HEK293T (cell line): ENCODE measurements around the gene PARVB.

Source experiments
- CTCF ChIA-PET: fragments of 350-600 bp; formaldehyde crosslinking; extraction: SDS; loops from one replicate; lab custom pipeline; 2021; ENCODE audit warnings: antibody characterized with exemption, inconsistent platforms; lab: Yijun Ruan, JAX
- POLR2A ChIA-PET: fragments of 350-600 bp; formaldehyde crosslinking; extraction: SDS; loops from one replicate; lab custom pipeline; 2020; ENCODE audit warnings: antibody characterized with exemption, inconsistent platforms; lab: Yijun Ruan, JAX
- DNase-seq: peaks from one replicate; pipeline ENCODE4 v3.0.0; 2012; ENCODE audit warnings: mixed read lengths; ENCODE audit errors: extremely low spot score
- ARNT ChIP-seq: fragments of 450-650 bp; IDR thresholded peaks from 2 replicates; pipeline ENCODE4 v1.6.1; 2017; ENCODE audit warnings: mild to moderate bottlenecking
- BHLHE40 ChIP-seq: fragments of 450-650 bp; IDR thresholded peaks from 2 replicates; pipeline ENCODE4 v1.6.1; 2016; ENCODE audit warnings: mild to moderate bottlenecking, moderate library complexity, borderline replicate concordance
- CTBP1 ChIP-seq: fragments of 450-650 bp; IDR thresholded peaks from 2 replicates; pipeline ENCODE4 v1.6.1; 2016; ENCODE audit warnings: borderline replicate concordance
- ELF4 ChIP-seq: fragments of 450-650 bp; IDR thresholded peaks from 2 replicates; pipeline ENCODE4 v1.6.1; 2017; ENCODE audit warnings: antibody characterized with exemption
- FOXA1 ChIP-seq: fragments of 450-650 bp; IDR thresholded peaks from 2 replicates; pipeline ENCODE4 v1.6.1; 2016; ENCODE audit warnings: mild to moderate bottlenecking
- FOXK2 ChIP-seq: fragments of 450-650 bp; IDR thresholded peaks from 2 replicates; pipeline ENCODE4 v1.6.1; 2016; ENCODE audit warnings: mild to moderate bottlenecking
- FOXM1 ChIP-seq: fragments of 450-650 bp; IDR thresholded peaks from 2 replicates; pipeline ENCODE4 v1.6.1; 2017; ENCODE audit warnings: mild to moderate bottlenecking, borderline replicate concordance
- HDGF ChIP-seq: fragments of 450-650 bp; IDR thresholded peaks from 2 replicates; pipeline ENCODE4 v1.6.1; 2017; ENCODE audit warnings: antibody characterized with exemption, borderline replicate concordance
- L3MBTL2 ChIP-seq: fragments of 450-650 bp; conservative IDR thresholded peaks from 2 replicates; pipeline ENCODE4 v1.6.1; 2016; ENCODE audit warnings: mild to moderate bottlenecking
- LEF1 ChIP-seq: fragments of 450-650 bp; IDR thresholded peaks from 2 replicates; pipeline ENCODE4 v1.6.1; 2017; ENCODE audit warnings: mild to moderate bottlenecking, borderline replicate concordance
- NFRKB ChIP-seq: fragments of 450-650 bp; IDR thresholded peaks from 2 replicates; pipeline ENCODE4 v1.6.1; 2016; ENCODE audit warnings: mild to moderate bottlenecking, moderate library complexity
- PKNOX1 ChIP-seq: fragments of 450-650 bp; IDR thresholded peaks from 2 replicates; pipeline ENCODE4 v1.6.1; 2016
- SP1 ChIP-seq: fragments of 450-650 bp; IDR thresholded peaks from 2 replicates; pipeline ENCODE4 v1.6.1; 2017
- SUZ12 ChIP-seq: fragments of 450-650 bp; IDR thresholded peaks from 2 replicates; pipeline ENCODE4 v1.6.1; 2016; ENCODE audit warnings: mild to moderate bottlenecking
- TARDBP ChIP-seq: fragments of 450-650 bp; IDR thresholded peaks from 2 replicates; pipeline ENCODE4 v1.6.1; 2016
- ZNF384 ChIP-seq: fragments of 450-650 bp; IDR thresholded peaks from 2 replicates; pipeline ENCODE4 v1.6.1; 2016

Gene PARVB

GRCh38 chr22:44147821-44148574 is 123.9 kb downstream of the PARVB start:
- POLR2A ChIA-PET, result no interaction called here
- CTCF ChIA-PET, result interaction anchor here (0.5 kb wide), 1 partner anchor 291 kb away, joined by 3 read pairs; no protein-coding TSS in a partner anchor
- no peak for DNase-seq
- no peak for TF ChIP-seq SUZ12
- TF ChIP-seq FOXA1, result no peak
- no peak for TF ChIP-seq ELF4
- no peak for TF ChIP-seq NFRKB
- TF ChIP-seq FOXM1, result no peak
- TF ChIP-seq ZNF384, result no peak
- no peak for TF ChIP-seq LEF1
- no peak for TF ChIP-seq HDGF
- no peak for TF ChIP-seq FOXK2
- TF ChIP-seq CTBP1, result no peak
- no peak for TF ChIP-seq PKNOX1
- no peak for TF ChIP-seq TARDBP
- no peak for TF ChIP-seq BHLHE40
- TF ChIP-seq ARNT, result no peak
- no peak for TF ChIP-seq L3MBTL2

GRCh38 chr22:44151676-44152075 is 127.6 kb downstream of the PARVB start:
- TF ChIP-seq TARDBP (no peak), FOXA1 (no peak), L3MBTL2 (no peak), FOXK2 (no peak), SUZ12 (no peak), SP1 (no peak)
- DNase-seq, result no peak
- CTCF ChIA-PET, result no interaction called here
- POLR2A ChIA-PET, result no interaction called here

- ChIA-PET POLR2A (no interaction called here), CTCF (no interaction called here)
- TF ChIP-seq ELF4, result no peak
- no peak for TF ChIP-seq L3MBTL2
- no peak for TF ChIP-seq PKNOX1
- no peak for TF ChIP-seq SP1
- no peak for DNase-seq
Observed at GRCh38 chr22:44153710-44154109, 129.6 kb downstream of the PARVB start.

- ChIA-PET POLR2A (no interaction called here), CTCF (interaction anchor here (0.6 kb wide), 1 partner anchor 9 kb away, joined by 3 read pairs; no protein-coding TSS in a partner anchor)
- no peak for DNase-seq
- 0 out of 2 replicates have a peak, but pooled peaks have one; percentile 44 for TF ChIP-seq TARDBP
- no peak for TF ChIP-seq NFRKB
Observed at GRCh38 chr22:44154436-44154942, 130.4 kb downstream of the PARVB start.

- no peak for DNase-seq
- POLR2A ChIA-PET, result no interaction called here
- CTCF ChIA-PET, result interaction anchor here (0.6 kb wide), 1 partner anchor 10 kb away, joined by 3 read pairs; no protein-coding TSS in a partner anchor
- no peak for TF ChIP-seq L3MBTL2
- no peak for TF ChIP-seq ARNT
- TF ChIP-seq TARDBP, result no peak
- no peak for TF ChIP-seq ELF4
- TF ChIP-seq SUZ12, result no peak
- TF ChIP-seq FOXK2, result no peak
- TF ChIP-seq NFRKB, result no peak
- no peak for TF ChIP-seq PKNOX1
- TF ChIP-seq SP1, result no peak
- TF ChIP-seq HDGF, result no peak
- no peak for TF ChIP-seq BHLHE40
- TF ChIP-seq ZNF384, result no peak
- no peak for TF ChIP-seq FOXA1
- TF ChIP-seq FOXM1, result no peak
- no peak for TF ChIP-seq CTBP1
Observed at GRCh38 chr22:44155115-44155514, 131.0 kb downstream of the PARVB start.

- TF ChIP-seq ZNF384, result no peak
- TF ChIP-seq HDGF, result no peak
- TF ChIP-seq L3MBTL2, result no peak
- TF ChIP-seq FOXK2, result no peak
- TF ChIP-seq ELF4, result no peak
- no peak for TF ChIP-seq SP1
- no peak for TF ChIP-seq BHLHE40
- TF ChIP-seq FOXM1, result no peak
- TF ChIP-seq LEF1, result no peak
- CTCF ChIA-PET, result no interaction called here
- no peak for DNase-seq
- POLR2A ChIA-PET, result no interaction called here
Observed at GRCh38 chr22:44157916-44158618, 134.0 kb downstream of the PARVB start.
